Breast epithelium (tissue), 3 donors: ENCODE results near the gene CTCF.

Experiments used
- POLR2A ChIP-seq: fragments of 450-650 bp; IDR thresholded peaks from one replicate; pipeline ENCODE4 v1.6.1; 2016; ENCODE audit warnings: antibody characterized with exemption, mild to moderate bottlenecking, moderate library complexity
- TF ChIP-seq, protein P1 (sequence below), 3 donors: fragments of 450-650 bp; IDR thresholded peaks; one replicate each; pipeline ENCODE4 v1.5.1; 2016 to 2017; ENCODE audit warnings: antibody characterized with exemption in 3 of 3, mild to moderate bottlenecking in 3 of 3, moderate library complexity in 3 of 3

DNA sequence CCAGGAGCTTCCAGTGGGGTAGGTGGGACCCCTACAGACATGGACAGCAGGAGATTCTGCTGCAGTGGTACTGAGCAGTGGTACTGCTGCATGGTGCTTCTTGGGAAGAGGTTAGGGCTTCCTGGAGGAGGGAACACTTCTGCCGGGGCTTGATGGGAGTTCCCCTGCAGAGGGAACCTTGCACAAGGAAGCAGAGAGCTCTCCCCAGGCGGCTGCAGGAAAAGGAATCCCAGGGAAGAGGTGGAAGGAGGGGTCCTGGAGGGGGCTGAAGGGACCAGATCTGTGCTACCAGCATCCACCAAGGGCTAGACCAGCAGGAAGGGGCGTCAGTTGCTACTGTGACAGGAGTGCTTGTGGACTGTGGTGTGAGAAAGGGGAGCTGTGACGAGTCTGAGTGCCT is 23.1 kb upstream of the CTCF start:
- TF ChIP-seq, protein P1, sequence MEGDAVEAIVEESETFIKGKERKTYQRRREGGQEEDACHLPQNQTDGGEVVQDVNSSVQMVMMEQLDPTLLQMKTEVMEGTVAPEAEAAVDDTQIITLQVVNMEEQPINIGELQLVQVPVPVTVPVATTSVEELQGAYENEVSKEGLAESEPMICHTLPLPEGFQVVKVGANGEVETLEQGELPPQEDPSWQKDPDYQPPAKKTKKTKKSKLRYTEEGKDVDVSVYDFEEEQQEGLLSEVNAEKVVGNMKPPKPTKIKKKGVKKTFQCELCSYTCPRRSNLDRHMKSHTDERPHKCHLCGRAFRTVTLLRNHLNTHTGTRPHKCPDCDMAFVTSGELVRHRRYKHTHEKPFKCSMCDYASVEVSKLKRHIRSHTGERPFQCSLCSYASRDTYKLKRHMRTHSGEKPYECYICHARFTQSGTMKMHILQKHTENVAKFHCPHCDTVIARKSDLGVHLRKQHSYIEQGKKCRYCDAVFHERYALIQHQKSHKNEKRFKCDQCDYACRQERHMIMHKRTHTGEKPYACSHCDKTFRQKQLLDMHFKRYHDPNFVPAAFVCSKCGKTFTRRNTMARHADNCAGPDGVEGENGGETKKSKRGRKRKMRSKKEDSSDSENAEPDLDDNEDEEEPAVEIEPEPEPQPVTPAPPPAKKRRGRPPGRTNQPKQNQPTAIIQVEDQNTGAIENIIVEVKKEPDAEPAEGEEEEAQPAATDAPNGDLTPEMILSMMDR (IDR thresholded peaks at IDR 0.05), result no peak
- TF ChIP-seq POLR2A, result no peak
